Sigmoid colon (tissue), 4 donors: ENCODE results near the gene DPPA5.
"Not testable (repeated sequence)": the region's sequence is repeated elsewhere in the genome, so short reads cannot be mapped to it uniquely, and the experiment has no call there.

Source experiments
- CTCF ChIP-seq, 4 experiments: fragments of 450-650 bp in 3 of 4; fragments of 200-600 bp in 1 of 4; IDR thresholded peaks; one replicate each; pipeline ENCODE4 v1.5.1; 2016 to 2019; ENCODE audit warnings: antibody characterized with exemption in 4 of 4, mild to moderate bottlenecking in 3 of 4, moderate library complexity in 2 of 4
- POLR2A ChIP-seq, 2 donors: fragments of 450-650 bp; IDR thresholded peaks; one replicate each; pipeline ENCODE4 v1.6.1; 2016; ENCODE audit warnings: antibody characterized with exemption in 2 of 2, mild to moderate bottlenecking in 2 of 2, moderate library complexity in 2 of 2
- POLR2AphosphoS5 ChIP-seq, 4 donors: sonication (generic); formaldehyde crosslinking; IDR thresholded peaks; one replicate each; pipeline ENCODE4 v1.6.1; 2017; ENCODE audit warnings: antibody characterized with exemption in 4 of 4

DNA sequence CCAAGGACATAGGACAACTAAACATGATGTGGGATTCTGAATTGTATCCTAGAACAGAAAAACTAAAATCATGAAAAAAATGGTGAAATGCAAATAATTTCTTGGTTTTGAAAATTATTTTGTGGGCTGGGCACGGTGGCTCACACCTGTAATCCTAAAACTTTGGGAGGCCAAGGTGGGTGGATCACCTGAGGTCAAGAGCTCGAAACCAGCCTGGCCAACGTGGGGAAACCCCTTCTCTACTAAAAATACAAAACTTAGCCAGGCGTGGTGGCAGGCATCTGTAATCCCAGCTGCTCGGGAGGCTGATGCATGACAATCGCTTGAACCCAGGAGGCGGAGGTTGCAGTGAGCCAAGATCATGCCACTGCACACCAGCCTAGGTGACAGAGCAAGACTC is 50.3 kb downstream of the DPPA5 start:
- TF ChIP-seq CTCF, POLR2AphosphoS5, POLR2A (IDR thresholded peaks at IDR 0.05): not testable (repeated sequence)
